Right lobe of liver (tissue), 6 donors: ENCODE data around the gene LRMDA. TPM values are rescaled to one million over a fixed set of nuclear protein-coding genes. Genes with fewer than 3 reads are reported as not detected.

Experiments
- ATAC-seq, 4 donors: fragments of 200-7000 bp; cut with Tn5 transposase; one replicate each; pipeline ENCODE4 v1.9.1; 2020; ENCODE audit warnings: mild to moderate bottlenecking in 4 of 4, moderate library complexity in 4 of 4
- DNase-seq, 3 donors: peaks; one replicate each; pipeline ENCODE4 v3.0.0-alpha.2; 2020
- H3K27ac ChIP-seq, 3 donors: fragments of 200-600 bp; one replicate each; pipeline ENCODE4 v1.8.0; 2022
- H3K27me3 ChIP-seq, 2 donors: fragments of 200-600 bp; one replicate each; pipeline ENCODE4 v1.8.0; 2022
- H3K36me3 ChIP-seq, 4 donors: fragments of 200-600 bp; sonication (generic) in 1 of 4; one replicate each; pipeline versions ENCODE4 v1.5.1 to v1.8.0; 2017 to 2022; ENCODE audit warnings: control low read depth in 1 of 4
- H3K4me1 ChIP-seq, 4 donors: fragments of 200-600 bp; sonication (generic) in 1 of 4; one replicate each; pipeline versions ENCODE4 v1.5.1 to v1.8.0; 2017 to 2022; ENCODE audit warnings: control low read depth in 1 of 4
- H3K4me3 ChIP-seq, 3 donors: fragments of 200-600 bp; one replicate each; pipeline ENCODE4 v1.8.0; 2022
- H3K9me3 ChIP-seq, 4 donors: fragments of 200-600 bp; sonication (generic) in 1 of 4; one replicate each; pipeline versions ENCODE4 v1.5.1 to v1.8.0; 2017 to 2022; ENCODE audit warnings: control low read depth in 1 of 4
- CTCF ChIP-seq, 4 donors: fragments of 200-600 bp in 3 of 4; fragments of 450-650 bp in 1 of 4; IDR thresholded peaks; one replicate each; pipeline versions ENCODE4 v1.5.1 to v1.8.0; 2016 to 2022; ENCODE audit warnings: antibody characterized with exemption in 4 of 4, mild to moderate bottlenecking in 2 of 4
- POLR2A ChIP-seq: fragments of 450-650 bp; IDR thresholded peaks from one replicate; pipeline ENCODE4 v1.6.1; 2017; ENCODE audit warnings: antibody characterized with exemption, mild to moderate bottlenecking
- WGBS: methylation state at CpG from one replicate; pipeline ENCODE4 v1.1.6; 2018; ENCODE audit warnings: low coverage, low lambda C conversion rate; ENCODE audit not compliant: insufficient coverage; ENCODE audit errors: missing lambda C conversion rate; 5-methylcytosine and 5-hydroxymethylcytosine counted together
- intact Hi-C, 2 donors: fragments of 100-400 bp; cut with DNase I; formaldehyde crosslinking; loops; one replicate each; pipeline versions ENCODE4 v1.11.2 to v1.14.1; 2022
- total RNA-seq, 6 experiments: library from RNA; depleted of rRNA in 2 of 6; stranded (reverse); fragments of >200 nt in 2 of 6; fragmentation: NEBNext Ultra II Directional in 3 of 6; extraction: Animal tissue kit (Norgen Biotek cat#: 25700) in 3 of 6; gene quantifications; one replicate each; pipeline versions ENCODE4 v1.1.0 to v1.2.4, GENCODE V29; 2016 to 2023
- donor health status: DM: no; HTN: yes; CAD: no.
- donor health status: DM: no; HTN: no; CAD: no.
- donor health status: DM: no; HTN: no; CAD: no.
- donor health status: DM: no; HTN: yes; CAD: no.
- donor health status: DM: no; HTN: yes; CAD: no.

LRMDA gene
- total RNA-seq, 6 experiments from 2014 or later = 9.9 to 19.9 (median 16.3) TPM

DNA sequence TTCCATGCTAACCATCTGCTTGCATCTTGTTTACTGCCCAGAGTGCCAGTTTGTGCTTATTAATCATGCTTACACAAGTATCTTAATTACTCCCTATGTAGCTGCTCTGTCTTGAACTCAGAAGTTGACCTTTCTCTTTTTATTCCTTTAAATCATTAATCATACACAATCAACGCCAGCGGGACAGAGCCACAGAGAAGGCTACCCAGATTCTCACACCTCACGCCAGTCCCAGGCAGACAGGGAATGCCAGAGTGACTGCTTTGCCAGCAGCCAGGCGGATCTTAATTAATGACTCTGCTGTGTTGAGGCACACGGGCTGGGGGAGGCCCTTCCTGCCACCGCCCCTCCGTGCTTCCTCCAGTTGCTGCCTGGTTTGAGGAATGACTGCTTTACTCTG is 229.4 kb downstream of the LRMDA start:
- Histone ChIP-seq H3K4me3 (no peak overlapping the region), H3K36me3 (no peaks in the 10 kb centered on the region), H3K4me1 (peaks cover 0 to 49% (median 13%) of the 10 kb centered on the region in 4 donors), H3K27me3 (no peaks in the 10 kb centered on the region), H3K9me3 (no peaks in the 10 kb centered on the region), H3K27ac (no peak overlapping the region)
- TF ChIP-seq CTCF (IDR thresholded peaks at IDR 0.05) = no peak
- TF ChIP-seq POLR2A = no peak
- intact Hi-C loops = no loop called here
- peak in 1 of 4 donors; percentile 5 for ATAC-seq
- 64% methylated on average over 4 of the region's 7 CpGs for WGBS
- peak in 1 of 3 donors; percentile 20 for DNase-seq

GRCh38 chr10:75662715-75663114 is 231.3 kb downstream of the LRMDA start:
- WGBS = 13% methylated on average over 2 of the region's 3 CpGs
- intact Hi-C loops = no loop called here
- ATAC-seq = peak in 2 of 4 donors; percentile 31 to 41
- Histone ChIP-seq H3K4me3 (no peak overlapping the region), H3K9me3 (no peaks in the 10 kb centered on the region), H3K27me3 (no peaks in the 10 kb centered on the region), H3K36me3 (no peaks in the 10 kb centered on the region), H3K4me1 (peaks cover 0 to 42% (median 11%) of the 10 kb centered on the region in 4 donors), H3K27ac (peak overlapping the region in 1 of 3 donors; percentile 58)
- TF ChIP-seq CTCF (IDR thresholded peaks at IDR 0.05) (no peak), POLR2A (no peak)
- peak in 1 of 3 donors; percentile 58 for DNase-seq

DNA sequence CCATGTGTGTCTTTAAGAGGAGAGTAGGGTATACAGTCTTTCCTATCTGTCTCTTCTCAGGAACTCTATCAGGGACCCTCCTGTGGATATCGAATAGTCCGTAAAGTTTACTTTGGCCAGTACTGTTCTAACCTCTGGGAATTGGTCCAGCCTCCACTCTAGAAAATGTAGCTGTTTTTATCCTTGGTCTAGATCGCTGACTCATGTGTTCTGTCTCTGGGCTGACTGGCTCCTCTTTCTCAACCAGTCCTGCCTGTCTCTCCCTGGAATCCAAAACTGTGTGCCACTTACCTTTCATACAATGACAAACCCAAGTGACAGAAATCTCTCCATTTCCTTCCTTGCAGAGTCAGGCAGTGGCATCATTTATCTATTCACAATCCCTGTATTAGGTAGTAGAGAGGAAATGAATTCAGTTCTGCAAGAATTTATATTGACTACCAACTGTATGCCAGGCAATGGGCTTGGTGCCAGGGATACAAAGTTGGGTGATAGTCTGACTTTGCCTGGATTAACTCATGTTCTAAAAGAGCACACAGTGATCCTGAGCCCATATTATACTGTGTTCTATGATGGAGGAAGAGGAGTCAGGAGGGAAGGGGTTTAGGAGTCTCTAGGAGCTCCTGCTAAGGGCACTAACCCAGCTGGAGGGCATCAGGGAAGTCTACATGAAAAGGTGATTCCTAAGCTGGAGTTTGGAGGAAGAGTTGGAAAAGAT is 232.7 kb downstream of the LRMDA start:
- intact Hi-C loops = no loop called here
- Histone ChIP-seq H3K4me3 (no peak overlapping the region), H3K27me3 (no peaks in the 10 kb centered on the region), H3K27ac (peak overlapping the region in 2 of 3 donors; percentile 58 to 65), H3K4me1 (peaks cover 0 to 35% (median 9%) of the 10 kb centered on the region in 4 donors), H3K9me3 (no peaks in the 10 kb centered on the region), H3K36me3 (no peaks in the 10 kb centered on the region)
- DNase-seq (peak in 2 of 3 donors; percentile 22 to 80), ATAC-seq (peak; percentile 93 to 95 (median 94))
- TF ChIP-seq POLR2A = no peak
- no peak for TF ChIP-seq CTCF (IDR thresholded peaks at IDR 0.05)
- 13% methylated on average over 3 of the region's 3 CpGs for WGBS

- Histone ChIP-seq H3K4me1 (peaks cover 0 to 35% (median 8%) of the 10 kb centered on the region in 4 donors), H3K4me3 (no peak overlapping the region), H3K36me3 (no peaks in the 10 kb centered on the region), H3K9me3 (no peaks in the 10 kb centered on the region), H3K27ac (peak overlapping the region in 2 of 3 donors; percentile 58 to 65), H3K27me3 (no peaks in the 10 kb centered on the region)
- ATAC-seq (peak; percentile 18 to 46 (median 42)), DNase-seq (no peak)
- intact Hi-C loops = no loop called here
- 27% methylated on average over 3 of the region's 3 CpGs for WGBS
- TF ChIP-seq POLR2A (no peak), CTCF (IDR thresholded peaks at IDR 0.05) (no peak)
Observed at GRCh38 chr10:75664968-75665367, 233.5 kb downstream of the LRMDA start.
